CD4-positive, alpha-beta T cell treated with Interferon alpha-2 for 1 hour (primary cell): ENCODE data around the gene PIBF1.
"Not testable (repeated sequence)": the region's sequence is repeated elsewhere in the genome, so short reads cannot be mapped to it uniquely, and the experiment has no call there.

Experiments
- DNase-seq, 2 donors: peaks; one replicate each; pipeline ENCODE4 v3.0.0-alpha.2; 2020 to 2022

Gene PIBF1

DNA sequence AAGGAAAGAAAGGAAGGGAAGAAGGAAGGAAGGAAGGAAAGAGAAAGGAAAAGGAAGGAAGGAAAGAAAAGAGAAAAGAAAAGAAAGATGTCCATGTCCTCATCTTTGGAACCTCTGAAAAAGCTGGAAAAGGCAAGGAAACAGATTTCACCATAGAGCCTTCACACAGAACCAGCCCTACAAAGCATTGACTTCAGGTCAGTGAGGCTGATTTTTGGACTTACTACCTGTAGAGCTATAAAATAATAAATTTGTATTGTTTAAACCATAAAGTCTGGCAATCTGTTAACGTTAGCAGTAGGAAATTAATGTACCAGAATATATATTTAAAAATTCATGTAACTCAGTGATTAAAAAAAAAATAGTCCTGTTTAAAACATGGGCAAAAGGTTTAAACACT, 130.0 kb downstream of the PIBF1 start:
- DNase-seq = no peak

DNA sequence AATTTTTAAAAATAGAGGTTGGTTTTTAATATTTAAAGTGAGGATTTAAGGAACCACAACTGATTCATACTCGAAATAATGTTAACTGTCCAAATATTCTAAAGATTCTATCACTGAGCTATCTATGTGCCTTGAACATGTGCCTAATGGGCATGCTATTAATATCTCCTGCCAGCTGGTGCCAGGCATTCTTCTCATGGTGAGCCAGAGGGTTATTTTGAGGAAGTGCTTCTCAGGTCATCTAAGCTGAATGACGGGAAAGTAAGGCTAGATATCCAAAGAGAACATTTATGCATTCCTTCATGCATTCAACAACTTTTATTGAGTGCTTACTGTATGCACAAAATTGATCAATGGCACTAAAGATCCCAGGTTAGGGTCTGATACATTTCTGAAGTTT, 138.2 kb downstream of the PIBF1 start:
- no peak for DNase-seq

DNA sequence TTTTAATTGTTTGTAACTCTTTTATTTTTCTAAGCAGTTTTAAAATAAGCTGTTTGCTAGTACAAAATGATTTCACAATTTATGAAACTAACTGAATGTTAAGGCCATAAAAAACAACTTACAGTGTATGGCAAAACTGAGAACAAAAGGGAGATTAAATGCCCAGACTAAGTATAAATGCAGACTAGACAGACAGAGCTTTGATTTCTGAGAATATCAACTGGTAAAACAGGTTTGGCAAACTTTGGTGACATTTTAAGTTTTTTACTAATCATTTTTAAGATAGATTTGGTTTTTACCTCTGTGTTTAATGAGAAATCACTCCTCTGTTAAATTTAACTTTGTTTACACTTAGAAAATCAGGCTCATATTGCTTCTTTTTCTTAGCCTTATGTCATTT, 149.4 kb downstream of the PIBF1 start:
- no peak for DNase-seq

DNA sequence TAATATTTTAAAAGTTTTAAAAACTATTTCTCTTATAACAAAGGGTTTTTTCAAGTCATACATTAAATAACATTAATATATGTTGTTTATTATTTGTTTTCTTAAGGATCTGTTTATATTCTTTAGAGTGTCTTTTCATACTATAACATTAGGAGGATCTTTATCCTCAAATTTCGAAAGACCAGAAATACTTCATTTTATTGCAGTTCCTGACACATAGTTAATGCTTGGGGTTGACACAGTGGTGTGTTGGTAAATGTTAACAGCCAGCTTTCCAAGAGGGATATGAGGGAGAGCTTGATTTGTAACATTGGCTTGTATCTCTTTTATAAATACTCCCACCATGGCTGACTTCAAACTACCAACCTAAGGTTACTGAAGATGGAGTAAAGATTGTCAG, 150.3 kb downstream of the PIBF1 start:
- no peak for DNase-seq

DNA sequence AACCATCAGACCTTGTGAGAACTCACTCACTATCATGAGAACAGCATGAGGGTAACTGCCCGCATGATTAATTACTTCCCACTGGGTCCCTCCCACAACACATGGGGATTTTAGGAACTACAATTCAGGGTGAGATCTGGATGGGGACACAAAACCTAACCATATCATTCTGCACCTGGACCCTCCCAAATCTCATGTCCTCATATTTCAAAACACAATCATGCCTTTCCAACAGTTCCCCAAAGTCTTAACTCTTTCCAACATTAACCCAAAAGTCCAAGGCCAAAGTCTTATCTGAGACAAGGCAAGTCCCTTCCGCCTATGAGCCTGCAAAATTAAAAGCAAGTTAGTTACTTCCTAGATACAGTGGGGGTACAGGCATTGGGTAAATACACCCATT, 164.3 kb downstream of the PIBF1 start:
- not testable (repeated sequence) for DNase-seq

DNA sequence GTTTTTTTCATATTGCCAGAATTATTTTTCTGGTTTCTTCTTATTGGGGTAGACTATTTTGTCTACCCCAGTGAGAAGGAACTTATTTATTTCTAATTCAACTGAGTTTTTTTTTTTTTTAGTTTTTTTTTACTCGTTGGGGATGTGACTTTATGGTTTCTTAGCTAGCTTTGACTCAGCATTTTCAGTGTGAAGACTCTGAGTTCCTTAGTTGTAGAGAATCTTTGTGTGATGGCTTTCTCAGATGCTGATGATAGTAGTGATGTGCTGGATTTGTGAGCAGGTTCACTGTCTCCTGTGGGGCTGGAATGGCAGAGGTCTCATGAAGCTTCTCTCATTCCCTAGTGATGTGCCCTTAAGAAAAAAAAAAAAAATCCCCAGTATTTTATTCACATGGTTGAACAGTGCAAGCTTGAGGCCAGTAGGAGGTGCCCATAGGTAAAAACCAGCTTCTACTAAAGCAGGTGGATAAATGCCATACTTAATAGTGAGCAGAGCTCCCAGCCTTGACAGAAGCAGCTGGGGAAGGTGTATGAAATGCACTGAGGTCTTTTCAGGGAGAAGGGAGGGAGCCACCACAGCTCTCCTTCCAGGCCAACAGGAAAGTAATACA, 170.7 kb downstream of the PIBF1 start:
- no peak for DNase-seq

DNA sequence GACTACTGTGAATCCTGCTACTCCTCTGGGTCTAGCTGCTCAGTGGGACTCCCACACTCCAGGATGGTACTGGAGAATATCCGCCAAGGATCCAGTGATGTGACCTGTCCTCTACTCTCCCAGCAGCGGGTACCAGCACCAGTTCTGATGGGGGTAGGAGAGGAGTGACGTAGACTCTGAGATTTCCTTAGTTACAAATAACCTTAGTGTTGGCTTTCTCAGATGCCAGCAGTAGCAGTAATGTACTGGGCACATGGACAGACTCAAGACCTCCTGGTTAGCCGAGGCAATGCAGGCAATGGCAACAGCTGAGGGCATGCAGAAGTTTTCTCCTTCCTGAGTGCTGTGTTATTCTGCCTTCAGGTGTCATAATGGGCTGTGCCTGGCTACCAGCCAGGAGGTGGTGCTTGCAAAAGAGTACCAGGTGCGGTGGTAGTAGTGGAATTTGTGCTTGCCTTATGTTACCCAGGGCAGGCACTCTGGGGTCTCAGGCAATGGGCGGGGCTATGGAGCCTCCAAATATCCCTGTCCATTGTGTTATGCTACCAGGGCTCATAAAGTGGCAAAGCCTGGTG, 171.5 kb downstream of the PIBF1 start:
- no peak for DNase-seq

DNA sequence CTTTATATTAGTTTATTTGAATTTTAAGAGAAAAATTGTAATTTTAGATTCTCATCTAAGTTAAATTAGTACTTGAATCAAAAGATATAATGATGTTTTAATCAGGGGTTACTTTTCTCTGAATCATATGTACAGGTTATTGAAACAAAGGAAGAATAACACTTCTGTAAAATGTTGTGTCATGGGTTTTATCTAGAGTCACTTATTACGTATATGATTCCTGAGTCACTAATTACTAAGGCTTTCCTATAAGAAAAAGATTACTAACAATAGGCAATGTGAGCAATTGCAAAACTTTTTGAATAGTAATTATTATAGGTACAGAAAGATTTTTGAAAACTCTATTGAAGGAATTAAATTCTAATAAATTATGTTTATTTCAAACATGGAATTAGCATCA, 177.7 kb downstream of the PIBF1 start:
- no peak for DNase-seq

DNA sequence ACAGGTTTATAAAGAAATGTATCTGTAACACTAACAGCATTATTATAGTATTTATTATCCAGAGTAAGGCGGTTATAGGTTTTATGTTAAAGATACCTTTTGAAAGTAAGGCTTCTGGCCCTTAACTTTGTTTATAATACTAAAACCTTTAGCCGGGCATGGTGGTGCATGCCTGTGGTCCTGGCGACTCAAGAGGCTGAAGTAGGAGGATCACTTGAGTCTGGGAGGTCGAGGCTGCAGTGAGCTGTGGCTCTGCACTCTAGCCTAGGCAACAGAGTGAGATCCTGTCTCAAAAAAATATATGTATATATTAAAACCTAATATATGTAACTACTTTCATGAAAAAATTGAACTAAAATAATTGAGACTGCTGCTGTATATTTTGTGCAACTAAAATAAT, 178.2 kb downstream of the PIBF1 start:
- DNase-seq = no peak

DNA sequence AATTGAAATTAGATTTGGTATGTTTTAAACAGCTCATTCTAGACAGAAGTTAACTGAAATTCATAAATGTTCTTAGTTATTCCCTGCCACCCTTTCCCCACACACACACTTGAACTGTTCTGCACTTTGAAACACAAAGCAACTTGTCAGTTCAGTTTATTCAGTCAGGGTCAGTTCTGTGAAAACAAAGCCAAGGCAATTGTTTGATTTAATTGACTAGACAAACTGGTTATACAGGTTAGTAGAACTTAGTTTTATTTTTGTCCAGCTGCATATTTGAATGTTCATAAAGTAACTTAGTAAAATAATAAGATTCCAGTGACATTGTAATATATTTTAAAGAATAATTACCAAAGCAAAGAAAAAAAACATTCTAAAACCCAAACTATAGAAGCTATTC, 178.6 kb downstream of the PIBF1 start:
- no peak for DNase-seq

DNA sequence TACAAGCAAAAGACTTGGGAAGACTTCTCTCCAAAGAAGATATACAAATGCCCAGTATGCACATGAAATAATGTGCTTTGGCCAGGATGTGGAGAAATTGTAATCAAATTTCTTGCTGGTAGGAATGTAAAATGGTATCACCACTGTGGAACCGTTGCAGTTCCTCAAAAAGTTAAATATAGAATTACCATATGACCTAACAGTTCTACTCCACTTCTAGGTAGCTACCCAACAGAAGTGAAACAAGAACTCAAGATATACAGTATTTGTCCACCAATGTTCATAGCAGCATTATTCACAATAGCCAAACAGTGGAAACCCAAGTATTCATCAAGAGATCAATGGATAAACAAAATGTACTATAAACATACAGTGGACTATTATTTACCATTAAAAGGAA, 181.8 kb downstream of the PIBF1 start:
- DNase-seq = no peak

DNA sequence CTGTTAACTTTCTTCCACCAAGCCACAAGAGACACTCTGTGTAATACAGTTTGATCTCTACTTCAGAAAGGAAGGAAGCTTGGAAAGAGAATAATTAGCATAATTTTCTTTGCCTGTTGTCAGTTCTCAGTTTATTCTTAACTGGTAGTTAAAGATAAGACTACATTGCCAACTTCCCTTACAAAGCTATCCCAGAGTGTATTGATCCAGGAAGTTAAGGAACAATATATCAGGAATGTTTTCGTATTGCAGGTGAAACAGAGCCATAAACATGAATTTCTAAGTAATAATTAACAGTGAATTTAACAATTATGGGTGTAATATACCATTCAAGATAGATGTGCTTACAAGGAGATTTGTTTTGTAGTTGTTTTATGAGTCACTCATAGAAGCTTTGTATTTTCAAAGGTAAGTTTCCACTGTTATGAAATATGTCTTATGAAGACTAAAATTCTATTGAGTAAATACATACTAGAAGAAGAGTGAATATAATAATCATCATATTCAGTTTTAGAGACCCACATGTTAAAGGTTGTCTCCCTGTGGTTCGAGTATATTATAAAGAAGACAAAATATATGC, 188.5 kb downstream of the PIBF1 start:
- no peak for DNase-seq

DNA sequence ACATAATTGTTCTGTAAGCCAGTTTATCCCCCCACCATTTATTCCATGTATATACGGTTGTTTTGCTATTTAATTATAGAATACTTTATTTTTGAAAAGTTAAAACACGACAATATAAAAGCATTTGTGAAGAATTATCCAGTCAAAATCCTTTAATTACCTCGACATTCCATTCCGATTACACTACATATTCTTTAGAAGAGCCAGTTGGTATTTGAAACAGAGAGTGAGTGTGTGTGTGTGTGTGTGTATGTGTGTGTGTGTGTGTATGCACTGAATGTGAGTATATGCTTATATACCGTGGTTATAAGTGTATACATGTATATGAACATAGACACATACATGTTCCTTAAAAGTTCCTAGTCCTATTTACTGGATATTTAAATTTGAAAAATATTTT, 189.0 kb downstream of the PIBF1 start:
- DNase-seq = no peak

DNA sequence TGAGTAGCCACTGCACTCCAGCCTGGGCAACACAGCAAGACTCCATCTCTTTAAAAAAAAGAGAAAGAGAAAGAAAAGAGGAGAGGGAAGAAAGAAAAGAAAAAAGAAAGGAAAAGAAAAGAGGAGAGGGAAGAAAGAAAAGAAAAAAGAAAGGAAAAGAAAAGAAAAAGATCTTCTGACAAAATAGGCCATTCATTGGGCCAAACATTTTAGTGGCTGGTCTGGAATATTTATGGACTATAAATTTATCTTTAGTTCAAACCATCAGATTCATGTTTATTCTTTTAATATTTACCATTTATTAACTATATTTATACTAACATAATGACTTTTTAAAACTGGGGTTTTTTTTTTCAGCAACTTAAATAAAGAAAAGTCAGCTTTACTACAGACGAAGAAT, 191.3 kb downstream of the PIBF1 start:
- no peak for DNase-seq

DNA sequence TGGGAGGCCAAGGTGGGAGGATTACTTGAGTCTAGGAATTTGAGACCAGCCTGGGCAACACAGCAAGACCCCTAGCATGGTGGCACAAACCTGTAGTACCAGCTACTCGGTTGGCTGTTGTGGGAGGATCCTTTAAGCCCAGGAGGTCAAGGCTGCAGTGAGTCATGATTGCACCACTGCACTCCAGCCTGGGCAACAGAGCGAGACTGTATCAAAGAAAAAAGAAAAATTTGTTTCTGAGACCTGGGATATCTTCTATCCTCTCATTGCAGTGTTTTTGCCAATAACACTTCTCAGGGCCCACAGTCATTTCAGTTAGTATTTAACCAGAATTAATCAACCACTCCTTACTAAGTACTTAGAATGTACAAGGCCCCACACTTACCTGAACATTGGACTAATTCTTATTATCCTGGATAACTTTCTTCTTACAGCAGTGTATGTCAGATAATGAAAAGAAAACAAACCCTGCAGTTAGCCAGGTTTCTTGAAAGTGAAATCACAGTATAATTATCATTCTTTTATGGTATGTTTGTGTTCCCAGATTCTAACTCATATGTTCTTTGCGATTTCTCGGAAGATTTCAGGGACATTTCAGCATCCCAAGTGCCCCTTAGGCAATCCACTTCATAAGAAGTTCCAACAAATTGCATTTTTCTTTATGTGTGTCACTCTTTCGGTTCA, 201.3 kb downstream of the PIBF1 start:
- DNase-seq = no peak

DNA sequence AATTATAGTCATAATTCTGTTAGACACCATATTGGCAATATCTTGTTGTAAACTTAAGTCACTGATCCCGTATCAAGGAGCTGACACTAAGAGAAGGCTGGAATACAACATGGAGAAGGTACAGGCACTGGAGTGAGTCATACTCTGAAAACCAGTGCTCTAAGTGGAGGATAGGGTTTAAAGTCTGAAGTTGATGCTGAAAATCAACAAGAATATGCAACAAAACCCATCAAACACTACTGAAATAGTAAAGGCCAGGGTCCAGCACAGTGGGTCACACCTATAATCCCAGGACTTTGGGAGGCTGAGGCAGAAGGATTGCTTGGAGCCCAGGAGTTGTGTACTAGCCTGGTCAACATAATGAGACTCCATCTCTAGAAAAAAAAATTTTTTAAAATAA, 203.7 kb downstream of the PIBF1 start:
- no peak for DNase-seq

DNA sequence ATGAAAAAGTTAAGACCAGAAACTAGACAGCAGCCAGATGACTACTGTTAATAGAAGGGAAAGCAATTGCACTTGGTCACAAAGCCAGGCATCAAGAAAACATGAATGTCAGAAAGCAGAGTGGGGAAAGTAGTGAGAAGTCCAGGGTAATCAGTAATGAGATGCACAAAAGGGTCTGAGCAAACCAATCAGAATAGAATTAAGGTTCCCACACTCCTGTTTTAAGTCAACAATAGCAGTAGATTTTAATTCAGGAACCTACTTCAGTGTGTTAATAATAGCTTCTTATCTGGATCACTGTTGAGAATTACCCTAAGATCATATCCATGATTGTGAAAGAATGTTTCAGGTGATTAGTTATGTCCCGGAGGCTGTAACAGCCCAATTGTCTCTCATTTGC, 204.3 kb downstream of the PIBF1 start:
- no peak for DNase-seq

DNA sequence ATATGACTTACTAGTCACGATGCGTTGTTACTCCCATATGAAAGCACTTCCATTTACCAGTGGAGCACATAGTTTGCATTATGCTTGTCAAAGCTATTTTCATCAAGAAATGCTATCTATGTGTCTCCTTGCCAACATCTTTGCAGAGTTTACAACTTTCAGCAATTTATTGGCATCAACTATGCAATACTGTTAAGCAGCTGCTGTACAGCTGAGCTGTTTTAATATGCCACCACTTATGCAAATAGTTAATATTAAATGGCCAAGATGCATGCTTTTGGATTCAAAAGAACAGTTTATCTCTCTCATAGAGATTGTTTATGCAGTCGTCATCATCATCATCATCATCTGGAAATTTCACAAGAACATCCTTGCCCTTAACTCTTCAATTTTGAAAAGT, 209.0 kb downstream of the PIBF1 start:
- DNase-seq = no peak

DNA sequence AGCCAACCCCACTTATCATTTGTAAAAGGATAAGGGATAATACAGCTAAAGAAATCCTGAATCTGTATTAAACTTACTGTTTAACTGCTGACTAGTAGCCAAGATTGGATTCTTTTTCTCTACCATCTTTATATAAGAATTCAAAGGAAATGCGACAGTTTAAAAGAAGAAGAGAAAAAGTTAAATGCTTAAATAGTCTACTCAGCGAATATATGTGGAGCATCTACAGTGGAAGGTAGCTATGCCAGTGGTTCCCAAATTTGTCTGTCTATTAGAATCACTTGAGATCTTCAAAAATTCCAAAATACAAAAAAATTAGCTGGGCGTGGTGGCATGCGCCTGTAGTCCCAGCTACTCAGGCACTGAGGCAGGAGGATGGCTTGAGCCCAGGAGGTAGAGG, 216.1 kb downstream of the PIBF1 start:
- DNase-seq = no peak

DNA sequence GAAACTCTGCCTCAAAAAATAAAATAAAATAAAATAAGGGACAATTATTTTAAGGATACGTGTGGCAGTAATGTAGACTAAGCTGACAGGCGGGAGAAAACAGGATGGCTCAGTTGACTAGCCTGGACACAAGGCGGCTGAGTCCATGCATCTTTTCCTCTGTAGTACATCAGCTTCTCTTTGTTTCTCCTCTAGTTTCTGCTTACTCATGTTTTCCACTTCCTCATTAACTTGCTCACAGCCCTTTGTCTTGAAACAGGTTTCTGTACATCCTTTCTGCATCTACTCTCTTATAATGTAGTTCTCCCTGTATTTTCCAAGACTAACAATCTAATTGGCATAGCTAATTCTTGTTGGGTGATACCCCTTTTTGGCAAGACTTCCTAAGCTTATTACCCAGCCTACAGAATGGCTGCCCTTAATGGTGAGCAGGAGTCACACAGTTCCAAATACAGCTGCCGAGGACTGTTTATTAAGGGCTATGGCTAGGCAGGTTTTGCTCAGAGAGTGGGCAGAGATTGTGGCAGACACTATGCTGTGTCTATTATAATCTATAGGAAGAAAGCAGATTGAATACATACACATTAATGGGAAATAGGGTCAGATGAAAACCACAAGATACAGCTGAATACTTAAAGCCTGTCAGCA, 218.2 kb downstream of the PIBF1 start:
- no peak for DNase-seq

DNA sequence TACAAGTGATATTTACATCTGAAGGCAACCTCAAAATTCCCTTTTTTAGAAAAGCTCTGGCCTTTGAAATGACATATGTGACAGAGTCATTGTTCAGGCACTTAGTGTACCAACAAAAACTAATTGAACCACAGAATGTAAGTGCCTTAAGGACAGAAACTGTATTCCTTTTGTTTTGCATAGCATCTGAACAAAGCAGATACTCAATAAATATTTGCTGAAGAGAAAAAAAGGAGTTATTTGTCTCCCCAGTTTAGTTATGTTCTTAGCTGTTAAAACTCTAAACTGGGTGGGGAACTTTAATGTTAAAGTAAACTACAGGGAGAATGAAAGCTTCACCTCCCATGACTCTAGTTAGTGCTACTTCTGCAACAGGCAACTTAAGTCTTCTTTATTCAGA, 220.0 kb downstream of the PIBF1 start:
- DNase-seq = no peak

DNA sequence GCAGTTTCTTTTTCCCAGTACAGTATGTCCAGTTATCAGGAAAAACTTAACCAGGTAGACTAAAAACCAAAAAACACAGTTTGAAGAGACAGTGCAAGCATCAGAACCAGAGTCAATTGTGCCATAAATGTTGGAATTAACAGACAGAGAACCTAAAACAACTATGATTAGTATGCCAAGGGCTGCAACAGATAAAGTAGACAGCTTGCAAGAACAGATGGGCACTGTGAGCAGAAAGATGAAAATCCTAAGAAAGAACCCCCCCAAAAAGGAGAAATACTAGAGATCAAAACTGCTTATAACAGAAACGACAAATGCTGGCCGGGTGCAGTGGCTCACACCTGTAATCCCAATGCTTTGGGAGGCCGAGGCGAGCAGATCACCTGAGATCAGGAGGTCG, 229.8 kb downstream of the PIBF1 start:
- DNase-seq = no peak

DNA sequence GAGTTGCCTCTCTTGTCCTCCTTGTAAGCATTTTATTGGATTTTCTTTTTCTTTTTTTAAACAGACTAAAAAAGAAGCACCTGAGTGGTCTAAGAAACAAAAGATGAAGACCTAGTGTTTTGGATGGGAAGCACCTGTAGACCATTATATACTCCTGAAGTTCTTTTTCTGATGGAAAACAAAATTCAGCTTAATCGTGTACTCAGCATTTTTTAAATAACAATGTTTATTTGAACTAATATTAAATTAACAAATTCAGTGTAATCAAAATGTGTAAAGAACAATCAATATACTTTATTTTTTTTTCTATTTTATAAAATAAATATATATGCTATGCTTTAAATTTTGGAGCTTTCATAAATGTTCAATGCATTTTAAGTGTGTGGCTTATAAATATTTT, 233.9 kb downstream of the PIBF1 start:
- no peak for DNase-seq

DNA sequence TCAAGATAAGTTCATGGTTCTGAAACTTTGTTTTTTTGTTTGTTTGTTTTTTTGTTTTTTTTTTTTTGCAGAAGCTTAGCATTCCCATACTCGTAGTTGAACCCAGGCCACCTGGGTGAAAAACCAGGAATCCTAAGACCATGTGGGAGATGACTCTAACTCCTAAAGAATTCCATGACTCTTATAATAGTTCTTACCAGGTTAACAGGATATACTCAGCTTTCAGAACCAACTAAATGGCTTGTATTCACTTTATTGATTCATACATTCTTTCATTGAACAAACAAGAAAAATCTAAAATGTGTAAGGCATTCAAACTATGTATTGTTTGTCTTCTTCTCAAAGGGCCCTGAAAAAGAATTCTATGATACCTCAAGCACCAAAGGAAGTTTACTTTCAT, 236.4 kb downstream of the PIBF1 start:
- no peak for DNase-seq
